Mesendoderm (in vitro differentiated cells): Measurements from ENCODE around the gene COL19A1.

Source experiments
- DNase-seq: peaks from one replicate; pipeline ENCODE4 v3.0.0; 2013
- H2AK5ac ChIP-seq: 2 replicates; pipeline ENCODE4 v1.6.1; 2013; ENCODE audit warnings: low read length, inconsistent platforms
- H2BK120ac ChIP-seq: 2 replicates; pipeline ENCODE4 v1.6.1; 2013; ENCODE audit warnings: low read depth, mild to moderate bottlenecking, low read length, moderate library complexity, mixed read lengths
- H2BK15ac ChIP-seq: replicated peaks from 2 replicates; pipeline ENCODE4 v1.6.1; 2013; ENCODE audit warnings: low read depth, mild to moderate bottlenecking, moderate library complexity
- H2BK5ac ChIP-seq: 2 replicates; pipeline ENCODE4 v1.6.1; 2013; ENCODE audit warnings: low read length, inconsistent platforms
- H3K18ac ChIP-seq: 2 replicates; pipeline ENCODE4 v1.6.1; 2013; ENCODE audit warnings: mild to moderate bottlenecking, low read length, mixed read lengths
- H3K23ac ChIP-seq: one replicate; pipeline ENCODE4 v1.6.1; 2013; ENCODE audit warnings: low read length
- H3K27ac ChIP-seq: 2 replicates; pipeline ENCODE4 v1.5.1; 2013; ENCODE audit warnings: low read depth, mild to moderate bottlenecking, inconsistent platforms, low read length, moderate library complexity
- H3K27me3 ChIP-seq: 2 replicates; pipeline ENCODE4 v1.6.1; 2013; ENCODE audit warnings: low read length, control low read depth, mild to moderate bottlenecking, inconsistent platforms; ENCODE audit not compliant: insufficient read depth, poor library complexity
- H3K36me3 ChIP-seq: 2 replicates; pipeline ENCODE4 v1.6.1; 2013; ENCODE audit warnings: low read length, inconsistent platforms; ENCODE audit not compliant: control insufficient read depth, insufficient read depth
- H3K4ac ChIP-seq: one replicate; pipeline ENCODE4 v1.6.1; 2013; ENCODE audit warnings: low read depth, mild to moderate bottlenecking, low read length, moderate library complexity
- H3K4me1 ChIP-seq: 2 replicates; pipeline ENCODE4 v1.6.1; 2013; ENCODE audit warnings: low read depth, low read length, inconsistent platforms; ENCODE audit not compliant: control insufficient read depth
- H3K4me2 ChIP-seq: 2 replicates; pipeline ENCODE4 v1.6.1; 2013; ENCODE audit warnings: low read length
- H3K4me3 ChIP-seq: 2 replicates; pipeline ENCODE4 v1.5.1; 2013; ENCODE audit warnings: mild to moderate bottlenecking, low read length
- H3K56ac ChIP-seq: one replicate; pipeline ENCODE4 v1.6.1; 2013; ENCODE audit warnings: low read length
- H3K79me1 ChIP-seq: 2 replicates; pipeline ENCODE4 v1.6.1; 2013; ENCODE audit warnings: low read length, inconsistent platforms
- H3K79me2 ChIP-seq: 2 replicates; pipeline ENCODE4 v1.6.1; 2013; ENCODE audit warnings: mild to moderate bottlenecking, low read length; ENCODE audit not compliant: control insufficient read depth, insufficient read depth
- H3K9ac ChIP-seq: 2 replicates; pipeline ENCODE4 v1.6.1; 2013; ENCODE audit warnings: low read length, inconsistent platforms
- H4K5ac ChIP-seq: one replicate; pipeline ENCODE4 v1.6.1; 2013; ENCODE audit warnings: low read length
- H4K8ac ChIP-seq: one replicate; pipeline ENCODE4 v1.6.1; 2013; ENCODE audit warnings: low read depth, mild to moderate bottlenecking, control low read depth, low read length, moderate library complexity
- WGBS: extraction: QIAGEN DNeasy Blood & Tissue Kit; methylation state at CpG from one replicate; pipeline ENCODE4 v1.1.7; 2013; ENCODE audit warnings: low lambda C conversion rate, missing lambda C conversion rate; ENCODE audit not compliant: insufficient coverage; ENCODE audit errors: extremely low coverage; 5-methylcytosine and 5-hydroxymethylcytosine counted together

The COL19A1 gene

DNA sequence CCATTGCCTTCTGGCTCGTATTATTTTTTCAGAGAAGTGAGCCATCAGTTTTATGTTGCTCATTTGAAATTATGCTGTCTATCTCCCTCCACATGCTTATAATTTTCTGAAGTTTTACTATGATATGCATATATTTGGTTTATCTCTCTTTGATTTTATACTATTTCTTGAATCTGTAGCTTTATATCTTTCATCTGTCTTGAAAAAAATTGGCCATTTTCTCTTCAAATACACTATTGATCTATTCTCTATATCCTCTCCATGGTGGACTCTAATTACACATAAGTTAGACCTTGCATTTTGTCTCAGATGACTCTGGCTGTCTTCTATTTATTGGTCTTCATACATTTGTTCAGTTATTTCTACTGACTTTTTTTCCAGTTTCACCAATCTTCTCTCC lies 13.7 kb upstream of the COL19A1 start:
- Histone ChIP-seq H4K8ac (no peak overlapping the region), H3K23ac (no peak overlapping the region), H4K5ac (no peak overlapping the region), H2BK5ac (no peak overlapping the region), H3K4ac (no peak overlapping the region), H3K9ac (no peak overlapping the region), H3K4me3 (no peak overlapping the region), H3K79me1 (no peaks in the 10 kb centered on the region), H3K18ac (no peak overlapping the region), H3K27me3 (no peaks in the 10 kb centered on the region), H3K36me3 (no peaks in the 10 kb centered on the region), H3K4me2 (no peak overlapping the region), H2BK120ac (no peak overlapping the region), H3K27ac (no peak overlapping the region), H3K79me2 (no peaks in the 10 kb centered on the region), H3K4me1 (no peaks in the 10 kb centered on the region), H3K56ac (no peak overlapping the region), H2BK15ac (no peak overlapping the region), H2AK5ac (no peak overlapping the region)
- WGBS: no CpG with 5 or more reads among the region's 1 CpG
- no peak for DNase-seq

DNA sequence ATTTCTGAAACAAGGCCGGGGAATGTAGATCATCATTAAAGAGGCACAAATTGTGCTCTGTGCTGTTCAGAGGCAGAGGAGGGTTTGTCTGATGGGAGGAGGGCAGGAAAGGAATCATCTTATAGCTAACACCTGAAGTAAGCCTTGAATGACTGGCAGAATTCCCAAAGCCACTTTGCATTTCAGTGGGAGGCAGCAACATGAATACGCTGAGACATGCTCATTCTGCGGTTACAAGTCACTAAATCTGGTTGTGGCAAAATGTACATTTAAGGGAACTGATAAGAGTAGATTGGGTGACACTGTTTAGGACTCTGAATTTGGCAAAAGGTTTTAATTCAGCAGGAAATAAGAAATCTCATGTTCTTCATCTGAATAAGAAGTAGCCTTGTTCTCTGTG lies 4.4 kb upstream of the COL19A1 start:
- Histone ChIP-seq H3K4me1 (no peaks in the 10 kb centered on the region), H3K27ac (no peak overlapping the region), H3K56ac (no peak overlapping the region), H3K18ac (no peak overlapping the region), H3K79me1 (no peaks in the 10 kb centered on the region), H3K4ac (no peak overlapping the region), H3K36me3 (no peaks in the 10 kb centered on the region), H2BK120ac (no peak overlapping the region), H3K79me2 (no peaks in the 10 kb centered on the region), H2BK5ac (no peak overlapping the region), H3K9ac (no peak overlapping the region), H2AK5ac (no peak overlapping the region), H3K4me2 (no peak overlapping the region), H3K27me3 (no peaks in the 10 kb centered on the region), H2BK15ac (no peak overlapping the region), H3K4me3 (no peak overlapping the region), H4K8ac (no peak overlapping the region), H4K5ac (no peak overlapping the region), H3K23ac (no peak overlapping the region)
- peak; percentile 39 for DNase-seq
- no CpG with 5 or more reads among the region's 3 CpGs for WGBS

DNA sequence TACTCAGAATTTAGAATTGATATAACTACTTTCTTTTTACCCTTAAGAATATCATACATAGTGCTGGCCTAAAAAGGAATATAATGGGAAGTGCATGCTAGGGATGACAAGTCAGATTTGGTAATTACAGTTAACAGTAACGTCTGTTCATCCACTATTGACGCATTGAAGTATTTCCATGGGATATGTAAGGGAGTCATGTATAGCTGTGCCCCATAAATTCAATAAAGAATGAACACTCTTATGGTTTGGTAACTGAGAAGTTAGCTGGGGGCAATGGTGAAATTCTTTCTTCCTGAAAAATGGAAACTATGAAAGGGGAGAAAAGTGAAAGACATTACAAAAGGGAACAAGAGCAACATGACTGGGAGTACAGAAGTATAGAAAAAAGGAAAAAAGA lies 2.6 kb upstream of the COL19A1 start:
- H3K79me2 ChIP-seq: no peaks in the 10 kb centered on the region
- no peak overlapping the region for H3K56ac ChIP-seq
- H3K23ac ChIP-seq: no peak overlapping the region
- H2BK5ac ChIP-seq: no peak overlapping the region
- no peak overlapping the region for H3K9ac ChIP-seq
- no peak overlapping the region for H4K5ac ChIP-seq
- H3K18ac ChIP-seq: no peak overlapping the region
- H3K4me1 ChIP-seq: no peaks in the 10 kb centered on the region
- no peak overlapping the region for H3K4me2 ChIP-seq
- no peak overlapping the region for H2AK5ac ChIP-seq
- H3K4me3 ChIP-seq: no peak overlapping the region
- no peak overlapping the region for H3K4ac ChIP-seq
- no CpG with 5 or more reads among the region's 2 CpGs for WGBS
- no peak overlapping the region for H3K27ac ChIP-seq
- H3K27me3 ChIP-seq: no peaks in the 10 kb centered on the region
- no peak for DNase-seq
- no peak overlapping the region for H4K8ac ChIP-seq
- H3K36me3 ChIP-seq: no peaks in the 10 kb centered on the region
- H3K79me1 ChIP-seq: no peaks in the 10 kb centered on the region
- H2BK120ac ChIP-seq: no peak overlapping the region
- H2BK15ac ChIP-seq: no peak overlapping the region

DNA sequence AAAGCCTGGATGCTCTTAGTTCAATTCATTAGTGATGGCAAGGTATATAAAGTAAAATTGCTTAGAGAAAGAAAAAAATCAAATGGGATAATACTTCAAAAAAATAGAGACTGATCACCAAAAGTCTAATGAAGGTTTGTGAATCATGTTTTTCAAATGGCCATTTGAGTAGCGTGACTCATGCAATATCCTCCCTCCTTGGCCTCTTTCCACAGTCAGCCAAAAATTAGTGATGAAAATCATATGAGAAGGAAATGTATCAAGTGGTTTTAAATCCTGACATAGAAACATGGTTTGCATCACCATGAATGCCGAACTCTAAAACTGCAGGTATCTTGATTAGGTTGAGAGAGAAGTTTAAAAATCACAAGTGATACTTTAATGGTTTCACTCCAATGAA lies 1.2 kb upstream of the COL19A1 start:
- H3K56ac ChIP-seq: no peak overlapping the region
- H3K4me3 ChIP-seq: no peak overlapping the region
- H3K27ac ChIP-seq: no peak overlapping the region
- no peaks in the 10 kb centered on the region for H3K79me1 ChIP-seq
- no peak overlapping the region for H2BK15ac ChIP-seq
- H3K23ac ChIP-seq: no peak overlapping the region
- H3K4ac ChIP-seq: no peak overlapping the region
- no CpG with 5 or more reads among the region's 2 CpGs for WGBS
- no peaks in the 10 kb centered on the region for H3K4me1 ChIP-seq
- no peak overlapping the region for H4K8ac ChIP-seq
- H3K27me3 ChIP-seq: no peaks in the 10 kb centered on the region
- H2BK120ac ChIP-seq: no peak overlapping the region
- no peak overlapping the region for H3K4me2 ChIP-seq
- no peaks in the 10 kb centered on the region for H3K79me2 ChIP-seq
- no peak overlapping the region for H2BK5ac ChIP-seq
- H4K5ac ChIP-seq: no peak overlapping the region
- no peak overlapping the region for H3K18ac ChIP-seq
- no peaks in the 10 kb centered on the region for H3K36me3 ChIP-seq
- H3K9ac ChIP-seq: no peak overlapping the region
- no peak overlapping the region for H2AK5ac ChIP-seq
- no peak for DNase-seq

DNA sequence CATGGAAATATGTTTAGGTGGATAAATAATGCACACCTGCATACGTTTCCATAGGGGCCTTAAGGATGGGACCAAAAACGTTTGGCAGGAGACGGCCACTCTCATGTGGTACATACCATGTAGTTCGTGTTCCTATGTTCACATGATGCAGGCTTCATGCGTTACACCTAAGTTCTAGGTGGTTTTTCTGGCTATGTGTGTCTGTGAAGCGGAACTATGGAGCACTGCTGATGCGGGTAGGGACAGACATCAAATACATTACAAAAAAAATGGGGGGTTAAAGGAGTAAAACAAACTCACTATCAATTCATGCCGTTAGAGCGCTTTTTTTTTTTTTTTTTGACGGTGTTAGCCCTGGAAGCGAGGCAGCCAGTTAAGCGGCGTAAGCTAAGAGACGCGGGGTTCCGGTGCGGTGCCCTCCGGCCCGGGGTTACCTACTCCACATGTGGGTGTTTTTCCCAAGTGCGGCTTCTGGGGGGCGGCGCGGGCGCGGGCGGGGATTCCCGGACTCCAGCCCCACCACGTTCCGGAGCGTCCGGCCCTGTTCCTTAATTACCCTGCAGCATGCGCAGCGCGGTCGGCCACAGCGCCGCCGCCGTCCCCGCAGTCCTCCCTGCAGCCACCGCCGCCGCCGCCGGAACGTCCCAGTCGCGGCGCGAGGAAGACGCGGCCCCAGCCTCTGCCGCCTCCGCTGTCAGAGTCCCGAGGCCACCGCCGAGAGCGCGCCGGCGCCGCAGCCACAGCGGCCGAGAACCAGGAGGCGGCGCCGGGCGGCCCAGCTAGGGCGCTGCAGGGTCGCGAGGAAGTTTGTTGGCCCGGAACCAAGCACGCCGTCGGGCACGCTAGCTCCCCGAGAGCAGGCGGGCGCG lies 648 bp downstream of the COL19A1 start:
- no peak overlapping the region for H2AK5ac ChIP-seq
- peak overlapping the region; percentile 66 for H3K9ac ChIP-seq
- H3K18ac ChIP-seq: peak overlapping the region; percentile 19
- no peak overlapping the region for H2BK5ac ChIP-seq
- peak overlapping the region; percentile 28 for H3K4me3 ChIP-seq
- H3K79me1 ChIP-seq: no peaks in the 10 kb centered on the region
- no CpG with 5 or more reads among the region's 80 CpGs for WGBS
- no peak overlapping the region for H4K8ac ChIP-seq
- no peaks in the 10 kb centered on the region for H3K36me3 ChIP-seq
- no peak overlapping the region for H3K4ac ChIP-seq
- no peaks in the 10 kb centered on the region for H3K4me1 ChIP-seq
- H3K79me2 ChIP-seq: no peaks in the 10 kb centered on the region
- no peak overlapping the region for H4K5ac ChIP-seq
- DNase-seq: peak; percentile 81
- H3K23ac ChIP-seq: peak overlapping the region; percentile 4
- H3K27me3 ChIP-seq: no peaks in the 10 kb centered on the region
- no peak overlapping the region for H2BK120ac ChIP-seq
- H2BK15ac ChIP-seq: no peak overlapping the region
- H3K56ac ChIP-seq: peak overlapping the region; percentile 86
- H3K4me2 ChIP-seq: peak overlapping the region; percentile 16
- no peak overlapping the region for H3K27ac ChIP-seq

DNA sequence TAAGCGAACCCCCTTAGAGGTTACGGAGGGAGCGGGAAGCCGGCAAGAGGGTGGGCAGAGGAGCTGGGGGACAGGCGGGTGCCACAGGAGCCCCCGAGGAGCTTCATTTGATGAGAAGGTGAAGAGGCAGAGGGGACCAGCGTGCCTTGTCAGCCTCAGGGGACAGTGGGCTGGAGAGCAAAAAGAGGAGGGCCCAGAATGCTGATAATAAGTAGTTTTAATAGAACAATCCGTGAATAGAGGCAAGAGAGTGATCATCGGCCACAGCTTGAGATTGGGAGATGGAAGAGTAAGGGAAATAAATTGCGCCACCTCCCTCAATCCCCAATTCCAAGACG lies 1.3 kb downstream of the COL19A1 start:
- peak overlapping the region; percentile 4 for H3K23ac ChIP-seq
- H4K5ac ChIP-seq: no peak overlapping the region
- H3K79me2 ChIP-seq: no peaks in the 10 kb centered on the region
- no peak for DNase-seq
- H3K9ac ChIP-seq: peak overlapping the region; percentile 66
- H3K56ac ChIP-seq: peak overlapping the region; percentile 86
- H3K27me3 ChIP-seq: no peaks in the 10 kb centered on the region
- peak overlapping the region; percentile 19 for H3K18ac ChIP-seq
- H3K36me3 ChIP-seq: no peaks in the 10 kb centered on the region
- H3K4me2 ChIP-seq: peak overlapping the region; percentile 16
- H2BK15ac ChIP-seq: no peak overlapping the region
- no peak overlapping the region for H3K27ac ChIP-seq
- H2BK5ac ChIP-seq: no peak overlapping the region
- H3K4me3 ChIP-seq: peak overlapping the region; percentile 28
- no peak overlapping the region for H4K8ac ChIP-seq
- H2AK5ac ChIP-seq: no peak overlapping the region
- no peak overlapping the region for H2BK120ac ChIP-seq
- no CpG with 5 or more reads among the region's 11 CpGs for WGBS
- no peaks in the 10 kb centered on the region for H3K4me1 ChIP-seq
- H3K4ac ChIP-seq: no peak overlapping the region
- no peaks in the 10 kb centered on the region for H3K79me1 ChIP-seq
